Heart left ventricle (tissue), 13 donors: ENCODE results near the gene HCST.

Experiments used
- CTCF ChIP-seq, 12 donors: fragments of 200-600 bp; sonication (generic) in 4 of 12; IDR thresholded peaks; one replicate each; pipeline versions ENCODE4 v1.5.0 to v1.8.0; 2018 to 2022; ENCODE audit warnings: antibody characterized with exemption in 12 of 12, mild to moderate bottlenecking in 5 of 12
- POLR2A ChIP-seq, 2 donors: fragments of 450-650 bp; IDR thresholded peaks; one replicate each; pipeline ENCODE4 v1.6.1; 2017; ENCODE audit warnings: antibody characterized with exemption in 2 of 2, mild to moderate bottlenecking in 2 of 2, moderate library complexity in 2 of 2
- donor health status: ischemic (EF 13 %, LVEDD 7.1; RV severe dilation, severe dysfunction).
- donor health status: DM: no; HTN: yes; CAD: no.
- donor health status: DM: no; HTN: no; CAD: no.
- donor health status: ischemic (EF 25% LVEDD 6.9; RV normal size, moderate dysfunction).
- donor health status: ischemic (EF 25% LVEDD 5.7; RV mildly dilated, moderate dysfunction).
- donor health status: ischemic (EF 35%, LVEDD 5.7; RV mildly dilated, moderate dysfunction).
- donor health status: nonischemic (EF 11% LVEDD 7.7; RV severe dilation, severe dysfunction).
- donor health status: DM: yes; HTN: yes; CAD: no.
- donor health status: PGD.
- donor health status: ischemic (EF 29% LVEDD 5.4; RV normal size, mild dysfunction).
- donor health status: nonischemic (EF 23%, LVEDD 6.1; RV moderate dilation, normal function).

- TF ChIP-seq CTCF (IDR thresholded peaks at IDR 0.05) (no peak), POLR2A (IDR thresholded peaks at IDR 0.05) (no peak)
Measured at GRCh38 chr19:35915443-35915842, 13.1 kb downstream of the HCST start.
